ENCODE results near the gene DAZL.

Gene DAZL

GRCh38 chr3:16596352-16597032, 8.7 kb downstream of the DAZL start:
- DNase-seq (ENCODE audit: low read depth, low spot score) = no peak

GRCh38 chr3:16595778-16596177, 9.4 kb downstream of the DAZL start:
- DNase-seq (ENCODE audit: low read depth, low spot score) = no peak

GRCh38 chr3:16589867-16590624, 15.2 kb downstream of the DAZL start:
- DNase-seq (ENCODE audit: low read depth, low spot score) = no peak

DNA sequence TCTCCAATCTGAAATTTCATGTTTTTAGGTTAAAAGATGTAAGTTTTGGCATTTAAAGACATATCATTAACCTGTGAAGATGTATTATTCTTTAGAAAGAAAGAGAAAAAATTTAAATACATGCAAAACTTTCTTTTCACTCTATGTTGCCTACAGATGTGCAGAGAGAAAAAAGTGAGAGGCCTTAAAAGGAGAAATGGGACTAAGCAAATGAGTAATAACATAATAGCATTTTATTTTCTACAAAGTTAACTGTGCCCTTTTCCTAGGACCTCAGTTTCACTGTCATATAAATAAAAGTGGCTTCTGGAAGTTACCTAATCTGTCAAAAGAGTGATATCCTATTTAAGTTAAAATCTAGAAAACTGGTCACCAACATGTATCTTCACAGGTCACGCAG, 16.1 kb downstream of the DAZL start:
- no peak for DNase-seq (ENCODE audit: low read depth, low spot score)

DNA sequence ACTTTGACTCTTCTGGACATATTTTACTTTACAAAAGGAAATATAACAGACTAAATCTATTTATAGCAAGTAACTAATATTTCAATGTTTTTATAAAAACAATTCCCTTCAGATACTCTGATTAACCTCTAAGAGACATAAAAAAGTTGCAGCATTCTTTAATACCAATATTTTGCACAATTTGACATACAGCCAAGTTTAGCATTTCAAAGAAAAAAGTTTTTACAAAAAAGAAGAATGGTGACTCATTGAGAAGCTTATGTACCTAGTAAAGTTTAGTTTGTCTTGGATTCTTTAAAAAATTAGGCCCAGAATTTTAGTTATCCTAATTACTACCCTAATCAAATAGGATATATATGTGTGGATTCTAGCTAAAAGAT, 17.6 kb downstream of the DAZL start:
- no peak for DNase-seq (ENCODE audit: low read depth, low spot score)

DNA sequence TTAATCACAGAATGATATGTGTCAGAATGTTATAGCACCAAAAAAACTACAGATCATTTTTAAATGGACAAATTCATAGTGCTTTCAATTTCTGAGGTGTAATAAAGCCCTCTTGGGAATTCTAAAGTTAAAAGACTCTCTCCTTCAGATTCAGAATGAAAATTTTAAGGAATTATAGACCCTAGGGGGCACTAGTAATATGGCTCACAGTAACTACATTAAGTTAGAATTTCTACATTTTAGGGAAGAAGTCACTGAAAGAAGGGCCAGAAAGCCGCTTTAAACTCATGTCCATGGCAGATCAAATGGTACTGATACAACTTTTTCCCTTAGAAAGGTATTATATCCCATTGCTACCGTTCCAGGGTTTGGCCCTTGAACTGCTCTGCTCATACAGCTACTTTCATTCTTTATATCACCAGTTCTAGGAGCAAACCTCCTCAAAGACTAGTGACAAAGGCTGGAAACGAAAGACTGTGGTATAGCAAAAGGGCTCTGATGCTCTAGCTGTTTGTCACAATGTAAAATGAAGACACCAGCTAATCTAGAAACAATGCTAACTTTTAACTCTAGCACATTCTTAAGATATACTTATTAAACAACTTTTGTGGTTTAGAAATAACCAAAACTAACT, 18.1 kb downstream of the DAZL start:
- DNase-seq (ENCODE audit: low read depth, low spot score) = no peak

GRCh38 chr3:16584880-16585279, 20.3 kb downstream of the DAZL start:
- no peak for DNase-seq (ENCODE audit: low read depth, low spot score)

DNA sequence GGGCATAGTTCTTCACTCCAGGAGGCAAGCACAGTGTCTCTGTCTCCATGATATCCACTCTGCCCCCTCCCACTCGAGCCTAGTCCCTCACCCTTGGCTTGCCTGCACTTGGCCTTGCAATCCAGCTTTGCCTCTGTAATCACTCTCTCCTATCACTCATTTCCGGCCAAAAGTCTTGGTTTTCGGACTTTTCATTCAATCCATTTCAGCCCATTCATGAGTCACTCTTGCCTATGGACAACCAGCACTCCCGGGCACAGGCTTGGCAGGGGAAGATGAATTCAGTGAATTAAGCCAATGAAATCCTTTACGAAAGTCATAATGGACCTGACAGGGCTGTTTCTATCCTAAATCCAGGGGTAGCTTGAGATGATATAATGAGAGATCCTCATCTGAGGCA, 21.7 kb downstream of the DAZL start:
- DNase-seq (ENCODE audit: low read depth, low spot score) = no peak

GRCh38 chr3:16570113-16570512, 35.1 kb downstream of the DAZL start:
- no peak for DNase-seq (ENCODE audit: low read depth, low spot score)

- DNase-seq (ENCODE audit: low read depth, low spot score) = no peak
Measured at GRCh38 chr3:16568532-16568931, 36.7 kb downstream of the DAZL start.

GRCh38 chr3:16568115-16568514, 37.1 kb downstream of the DAZL start:
- DNase-seq (ENCODE audit: low read depth, low spot score) = no peak

DNA sequence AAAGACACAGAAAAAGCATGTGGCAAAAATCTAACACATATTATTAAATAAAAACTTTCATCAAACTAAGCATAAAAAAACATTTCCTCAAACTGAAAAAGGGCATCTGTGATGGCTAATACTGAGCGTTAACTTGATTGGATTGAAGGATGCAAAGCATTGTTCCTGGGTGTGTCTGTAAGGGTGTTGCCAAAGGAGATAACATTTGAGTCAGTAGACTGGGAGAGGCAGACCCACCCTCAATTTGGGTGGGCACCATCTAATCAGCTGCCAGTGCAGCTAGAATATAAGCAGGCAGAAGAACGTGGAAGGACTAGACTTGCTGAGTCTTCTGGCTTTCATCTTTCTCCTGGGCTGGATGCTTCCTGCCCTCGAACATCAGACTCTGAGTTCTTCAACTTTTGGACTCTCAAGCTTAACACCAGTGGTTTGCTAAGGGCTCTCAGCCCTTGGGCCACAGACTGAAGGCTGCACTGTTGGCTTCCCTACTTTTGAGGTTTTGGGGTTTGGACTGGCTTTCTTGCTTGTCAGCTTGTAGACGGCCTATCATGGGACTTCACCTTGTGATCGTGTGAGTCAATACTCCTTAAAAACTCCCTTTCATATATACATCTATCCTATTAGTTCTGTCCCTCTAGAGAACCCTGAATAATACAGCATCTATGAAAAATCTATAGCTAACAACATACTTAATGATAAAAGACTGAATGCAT, 45.4 kb downstream of the DAZL start:
- DNase-seq (ENCODE audit: low read depth, low spot score) = no peak

GRCh38 chr3:16554126-16554525, 51.1 kb downstream of the DAZL start:
- no peak for DNase-seq (ENCODE audit: low read depth, low spot score)

DNA sequence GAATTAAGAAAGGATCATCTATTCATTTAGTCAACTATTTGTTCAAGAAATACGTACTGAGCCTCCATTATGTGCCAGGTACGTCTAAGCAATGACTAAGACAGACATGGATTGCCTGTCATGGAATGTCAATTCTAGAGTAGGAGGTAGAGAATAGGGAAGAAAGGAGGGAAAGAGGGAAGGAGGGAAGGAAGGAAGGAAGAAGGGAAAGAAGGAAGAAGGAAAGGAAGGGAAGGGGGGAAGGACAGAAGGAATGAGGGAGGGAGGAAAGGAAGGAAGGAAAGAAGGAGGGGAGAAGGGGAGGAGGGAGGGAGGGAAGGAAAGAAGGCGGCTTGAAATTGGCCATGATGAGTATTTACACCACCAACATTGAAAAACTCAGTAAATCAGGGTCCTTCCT, 52.5 kb downstream of the DAZL start:
- DNase-seq (ENCODE audit: low read depth, low spot score) = no peak

- DNase-seq (ENCODE audit: low read depth, low spot score) = no peak
Measured at GRCh38 chr3:16551342-16551976, 53.8 kb downstream of the DAZL start.

- DNase-seq (ENCODE audit: low read depth, low spot score) = peak; percentile 75
Measured at GRCh38 chr3:16550676-16551341, 54.4 kb downstream of the DAZL start.

DNA sequence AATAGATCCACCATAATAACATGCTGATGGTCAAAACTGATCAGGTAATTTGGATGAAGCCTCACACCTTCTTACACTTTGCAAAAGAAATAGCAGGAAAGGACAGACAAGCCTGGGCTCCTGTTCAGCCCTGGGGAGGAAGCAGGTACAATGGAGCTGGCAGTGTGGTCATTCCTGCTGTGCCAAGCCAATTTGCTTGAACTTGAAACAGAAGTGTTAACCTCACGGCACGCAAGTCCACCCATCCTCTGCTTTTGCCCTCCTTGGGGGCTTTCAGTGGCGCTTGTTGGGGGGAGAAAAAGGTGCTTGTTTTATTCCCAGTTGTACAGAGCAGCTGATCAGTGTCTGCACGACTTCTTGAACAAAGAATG, 54.9 kb downstream of the DAZL start:
- peak; percentile 23 for DNase-seq (ENCODE audit: low read depth, low spot score)

- DNase-seq (ENCODE audit: low read depth, low spot score) = no peak
Measured at GRCh38 chr3:16548721-16549120, 56.5 kb downstream of the DAZL start.

GRCh38 chr3:16547561-16548357, 57.5 kb downstream of the DAZL start:
- DNase-seq (ENCODE audit: low read depth, low spot score) = no peak

DNA sequence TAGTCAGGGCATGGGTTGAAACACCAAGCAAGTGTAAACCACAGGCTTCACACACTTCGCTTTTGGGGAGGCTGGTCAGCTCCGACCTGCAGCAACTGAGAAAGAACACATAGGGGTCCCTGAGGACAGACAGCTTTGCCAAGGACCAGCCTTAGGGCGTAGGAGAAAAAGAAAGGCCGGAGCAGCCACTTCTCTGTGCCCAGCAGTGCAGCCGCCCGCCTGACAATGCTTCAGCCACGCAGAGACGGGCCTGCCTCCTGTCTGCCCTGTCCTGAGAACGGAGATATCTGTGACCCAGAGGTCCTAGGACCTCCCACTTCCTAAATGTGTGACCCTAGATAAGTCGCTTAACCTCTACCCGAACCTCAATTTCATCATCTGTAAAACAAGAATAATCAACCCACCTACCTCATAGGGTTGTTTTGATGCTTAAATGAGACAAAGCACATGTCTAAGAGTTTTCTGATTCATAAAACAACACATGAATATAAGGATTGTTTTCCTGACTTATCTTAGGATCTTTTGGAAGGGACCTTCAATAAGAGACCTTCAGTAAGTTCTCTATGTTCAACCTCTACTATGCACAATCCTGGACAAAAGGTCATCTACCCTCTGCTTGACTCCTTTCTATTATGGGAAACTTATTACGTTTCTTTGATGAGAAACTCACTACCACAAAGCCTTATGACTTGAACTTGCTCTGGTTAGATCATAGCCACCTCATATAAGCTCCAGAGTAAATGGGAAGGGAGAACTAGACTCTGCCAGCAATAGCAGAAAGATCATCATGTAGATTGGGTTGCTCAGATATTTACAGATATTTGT, 58.8 kb downstream of the DAZL start:
- no peak for DNase-seq (ENCODE audit: low read depth, low spot score)
